ENCODE measurements around the gene BEND3. TPM values are rescaled to one million over a fixed set of nuclear protein-coding genes. Genes with fewer than 3 reads are reported as not detected.

Gene BEND3
- total RNA-seq, 3 donors from 2014 or later = 3.6 to 6.7 (median 5.3) TPM

DNA sequence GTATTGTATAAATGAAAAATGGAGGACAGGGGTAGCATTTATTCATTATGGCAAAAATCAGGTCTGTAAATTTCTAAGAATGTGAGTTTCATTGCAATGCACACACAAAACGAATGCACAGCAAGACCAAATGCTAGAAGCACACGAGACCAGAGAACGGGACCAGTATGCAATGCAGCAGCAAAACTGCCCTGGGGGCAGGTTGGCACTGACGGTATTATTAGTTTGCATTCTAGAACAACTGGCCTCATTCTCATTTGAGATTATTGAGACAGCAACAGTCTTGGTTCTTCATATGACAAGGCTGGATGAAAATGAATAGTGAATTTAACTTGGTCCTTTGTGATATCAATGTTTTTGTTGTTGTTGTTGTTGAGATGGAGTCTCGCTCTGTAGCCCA, 96.3 kb downstream of the BEND3 start:
- Histone ChIP-seq H3K4me1 (ENCODE audit: low read depth) (no peaks in the 10 kb centered on the region), H3K36me3 (ENCODE audit: low read depth) (no peaks in the 10 kb centered on the region), H3K9me3 (no peaks in the 10 kb centered on the region), H3K4me3 (no peak overlapping the region)
- DNase-seq = no peak
- TF ChIP-seq, protein P1, sequence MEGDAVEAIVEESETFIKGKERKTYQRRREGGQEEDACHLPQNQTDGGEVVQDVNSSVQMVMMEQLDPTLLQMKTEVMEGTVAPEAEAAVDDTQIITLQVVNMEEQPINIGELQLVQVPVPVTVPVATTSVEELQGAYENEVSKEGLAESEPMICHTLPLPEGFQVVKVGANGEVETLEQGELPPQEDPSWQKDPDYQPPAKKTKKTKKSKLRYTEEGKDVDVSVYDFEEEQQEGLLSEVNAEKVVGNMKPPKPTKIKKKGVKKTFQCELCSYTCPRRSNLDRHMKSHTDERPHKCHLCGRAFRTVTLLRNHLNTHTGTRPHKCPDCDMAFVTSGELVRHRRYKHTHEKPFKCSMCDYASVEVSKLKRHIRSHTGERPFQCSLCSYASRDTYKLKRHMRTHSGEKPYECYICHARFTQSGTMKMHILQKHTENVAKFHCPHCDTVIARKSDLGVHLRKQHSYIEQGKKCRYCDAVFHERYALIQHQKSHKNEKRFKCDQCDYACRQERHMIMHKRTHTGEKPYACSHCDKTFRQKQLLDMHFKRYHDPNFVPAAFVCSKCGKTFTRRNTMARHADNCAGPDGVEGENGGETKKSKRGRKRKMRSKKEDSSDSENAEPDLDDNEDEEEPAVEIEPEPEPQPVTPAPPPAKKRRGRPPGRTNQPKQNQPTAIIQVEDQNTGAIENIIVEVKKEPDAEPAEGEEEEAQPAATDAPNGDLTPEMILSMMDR (IDR thresholded peaks at IDR 0.05) = no peak
- no peak for ATAC-seq
- intact Hi-C loops (cut with DNase I, micrococcal nuclease) = no loop called here

Other genes with a start within 250 kb of the BEND3 start
- gene CD24, start 140.8 kb downstream of the BEND3 start, total RNA-seq = 1,000 to 10,000 TPM in 2 of 3 donors, 100 to 1,000 TPM in 1; 968 to 2,235 (median 1,593) TPM
- gene MTRES1, start 87.3 kb downstream of the BEND3 start, total RNA-seq = 10 to 100 TPM; 22.6 to 30.7 (median 30.0) TPM